ENCODE measurements around the gene NUCB2. TPM values are rescaled to one million over a fixed set of nuclear protein-coding genes. Genes with fewer than 3 reads are reported as not detected.

Gene NUCB2
- polyA plus RNA-seq, 3 donors, result 8.6 to 41.3 (median 31.4) TPM

DNA sequence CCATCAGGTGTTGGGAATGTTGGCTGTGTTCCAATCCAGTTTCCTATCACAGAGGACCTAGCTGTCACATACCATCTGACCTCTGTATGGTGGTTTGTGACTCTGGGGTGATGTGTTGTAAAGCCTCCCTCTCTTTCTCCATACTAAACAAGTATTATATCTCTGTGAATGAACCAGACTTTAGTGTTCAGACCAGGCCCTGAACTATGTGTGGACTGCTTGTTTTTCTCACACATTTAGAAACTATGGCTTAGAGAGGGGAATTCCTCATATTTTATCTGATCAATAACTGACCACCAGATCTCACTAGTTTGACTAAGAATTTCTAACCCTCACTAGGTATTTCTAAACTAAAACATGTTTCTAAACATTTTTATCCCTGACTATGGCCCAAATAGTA is 92.6 kb downstream of the NUCB2 start:
- peaks cover 58 to 62% of the 10 kb centered on the region in 2 donors for H3K9me3 ChIP-seq (replicated peaks in 1 of 2; ENCODE audit: control insufficient read depth in 1 of 2, insufficient read depth in 1 of 2, low read length in 2 of 2)
- H4K20me1 ChIP-seq (ENCODE audit: insufficient read depth, low read length), result no peaks in the 10 kb centered on the region
- Mint-ChIP-seq H3K27me3 (ENCODE audit: low read depth in 3 of 3) (peaks cover 0 to 2% (median 0%) of the 10 kb centered on the region in 3 donors), H3K27ac (no peak overlapping the region), H3K36me3 (peaks cover 48 to 65% of the 10 kb centered on the region in 2 donors), H3K4me1 (peaks cover 4% of the 10 kb centered on the region), H3K9me3 (peaks cover 51 to 71% (median 58%) of the 10 kb centered on the region in 7 donors), H3K4me3 (no peak overlapping the region)
- H2AFZ ChIP-seq (ENCODE audit: insufficient read depth, low read depth, low read length, poor library complexity, severe bottlenecking), result no peak overlapping the region
- no peak overlapping the region for H3K4me2 ChIP-seq (replicated peaks; ENCODE audit: extremely low read depth, low read length, poor library complexity, severe bottlenecking)
- no peaks in the 10 kb centered on the region for H3K4me1 ChIP-seq (ENCODE audit: control insufficient read depth in 1 of 2, insufficient read depth in 2 of 2, low read length in 2 of 2)
- H3K27me3 ChIP-seq (ENCODE audit: control insufficient read depth in 2 of 2, insufficient read depth in 2 of 2, low read length in 2 of 2), result no peaks in the 10 kb centered on the region
- no peak for DNase-seq
- peaks cover 11 to 62% of the 10 kb centered on the region in 2 donors for H3K36me3 ChIP-seq (replicated peaks in 1 of 2; ENCODE audit: control insufficient read depth in 1 of 2, insufficient read depth in 2 of 2, low read length in 2 of 2)
- H3K27ac ChIP-seq (ENCODE audit: low read depth in 1 of 2, low read length in 2 of 2), result no peak overlapping the region
- no peak overlapping the region for H3K4me3 ChIP-seq (replicated peaks in 1 of 3; ENCODE audit: low read depth in 2 of 3, low read length in 3 of 3)
- H3K9ac ChIP-seq (ENCODE audit: insufficient read depth, low read length, poor library complexity, severe bottlenecking), result no peak overlapping the region
- H3K79me2 ChIP-seq (ENCODE audit: insufficient read depth, low read length), result no peaks in the 10 kb centered on the region
- TF ChIP-seq, protein P1, sequence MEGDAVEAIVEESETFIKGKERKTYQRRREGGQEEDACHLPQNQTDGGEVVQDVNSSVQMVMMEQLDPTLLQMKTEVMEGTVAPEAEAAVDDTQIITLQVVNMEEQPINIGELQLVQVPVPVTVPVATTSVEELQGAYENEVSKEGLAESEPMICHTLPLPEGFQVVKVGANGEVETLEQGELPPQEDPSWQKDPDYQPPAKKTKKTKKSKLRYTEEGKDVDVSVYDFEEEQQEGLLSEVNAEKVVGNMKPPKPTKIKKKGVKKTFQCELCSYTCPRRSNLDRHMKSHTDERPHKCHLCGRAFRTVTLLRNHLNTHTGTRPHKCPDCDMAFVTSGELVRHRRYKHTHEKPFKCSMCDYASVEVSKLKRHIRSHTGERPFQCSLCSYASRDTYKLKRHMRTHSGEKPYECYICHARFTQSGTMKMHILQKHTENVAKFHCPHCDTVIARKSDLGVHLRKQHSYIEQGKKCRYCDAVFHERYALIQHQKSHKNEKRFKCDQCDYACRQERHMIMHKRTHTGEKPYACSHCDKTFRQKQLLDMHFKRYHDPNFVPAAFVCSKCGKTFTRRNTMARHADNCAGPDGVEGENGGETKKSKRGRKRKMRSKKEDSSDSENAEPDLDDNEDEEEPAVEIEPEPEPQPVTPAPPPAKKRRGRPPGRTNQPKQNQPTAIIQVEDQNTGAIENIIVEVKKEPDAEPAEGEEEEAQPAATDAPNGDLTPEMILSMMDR (IDR thresholded peaks at IDR 0.05), result no peak
- intact Hi-C loops (cut with micrococcal nuclease), result no loop called here

DNA sequence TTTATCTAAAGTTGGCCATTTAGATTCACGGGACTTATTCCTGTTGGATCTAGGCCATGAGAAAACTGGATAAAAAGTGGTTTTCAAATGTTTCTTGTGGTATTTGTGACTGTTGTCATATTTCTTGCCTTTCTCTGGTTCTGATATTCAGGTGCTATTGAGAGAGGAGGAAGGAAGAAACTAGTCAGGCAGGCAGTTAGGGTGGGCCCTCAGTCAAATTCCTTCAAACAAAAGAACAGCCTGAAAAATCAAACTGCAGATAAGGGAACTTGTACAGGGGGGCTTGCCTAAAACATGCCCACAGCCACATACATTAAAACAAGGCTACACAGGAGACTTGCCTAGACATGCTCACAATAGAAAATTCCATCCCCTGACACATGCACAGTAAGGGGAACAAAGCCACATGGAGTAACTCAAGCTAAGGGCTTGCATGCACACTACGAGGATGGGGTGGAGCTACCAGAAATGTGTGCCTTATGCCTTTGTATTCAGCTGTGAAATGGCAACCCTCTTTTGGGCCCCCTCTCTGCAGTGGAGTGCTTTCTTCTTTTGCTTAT is 93.2 kb downstream of the NUCB2 start:
- DNase-seq, result no peak
- H3K9me3 Mint-ChIP-seq, result peaks cover 51 to 76% (median 59%) of the 10 kb centered on the region in 7 donors
- no peaks in the 10 kb centered on the region for H3K79me2 ChIP-seq (ENCODE audit: insufficient read depth, low read length)
- H3K4me1 ChIP-seq (ENCODE audit: control insufficient read depth in 1 of 2, insufficient read depth in 2 of 2, low read length in 2 of 2), result no peaks in the 10 kb centered on the region
- H3K36me3 Mint-ChIP-seq, result peaks cover 48 to 65% of the 10 kb centered on the region in 2 donors
- WGBS (ENCODE audit: insufficient coverage), result 83% methylated on average over 1 of the region's 2 CpGs
- H2AFZ ChIP-seq (ENCODE audit: insufficient read depth, low read depth, low read length, poor library complexity, severe bottlenecking), result no peak overlapping the region
- H3K4me3 ChIP-seq (replicated peaks in 1 of 3; ENCODE audit: low read depth in 2 of 3, low read length in 3 of 3), result no peak overlapping the region
- H4K20me1 ChIP-seq (ENCODE audit: insufficient read depth, low read length), result no peaks in the 10 kb centered on the region
- no peak overlapping the region for H3K4me3 Mint-ChIP-seq
- H3K9me3 ChIP-seq (replicated peaks in 1 of 2; ENCODE audit: control insufficient read depth in 1 of 2, insufficient read depth in 1 of 2, low read length in 2 of 2), result peaks cover 63 to 65% of the 10 kb centered on the region in 2 donors
- TF ChIP-seq, protein P1 (IDR thresholded peaks at IDR 0.05), result no peak
- intact Hi-C loops (cut with micrococcal nuclease), result no loop called here
- no peak overlapping the region for H3K27ac Mint-ChIP-seq
- no peak overlapping the region for H3K27ac ChIP-seq (ENCODE audit: low read depth in 1 of 2, low read length in 2 of 2)
- peaks cover 11 to 62% of the 10 kb centered on the region in 2 donors for H3K36me3 ChIP-seq (replicated peaks in 1 of 2; ENCODE audit: control insufficient read depth in 1 of 2, insufficient read depth in 2 of 2, low read length in 2 of 2)
- H3K9ac ChIP-seq (ENCODE audit: insufficient read depth, low read length, poor library complexity, severe bottlenecking), result no peak overlapping the region
- H3K4me1 Mint-ChIP-seq, result peaks cover 4% of the 10 kb centered on the region
- H3K27me3 ChIP-seq (ENCODE audit: control insufficient read depth in 2 of 2, insufficient read depth in 2 of 2, low read length in 2 of 2), result no peaks in the 10 kb centered on the region
- H3K27me3 Mint-ChIP-seq (ENCODE audit: low read depth in 3 of 3), result peaks cover 0 to 2% (median 0%) of the 10 kb centered on the region in 3 donors
- no peak overlapping the region for H3K4me2 ChIP-seq (replicated peaks; ENCODE audit: extremely low read depth, low read length, poor library complexity, severe bottlenecking)

Data from CD14-positive monocyte (primary cell).